Ovary (tissue), 9 donors: ENCODE data around the gene MAST2. TPM values are rescaled to one million over a fixed set of nuclear protein-coding genes. Genes with fewer than 3 reads are reported as not detected.
"Not testable (repeated sequence)": the region's sequence is repeated elsewhere in the genome, so short reads cannot be mapped to it uniquely, and the experiment has no call there.

Experiments used
- DNase-seq, 5 donors: peaks; one replicate each; pipeline ENCODE4 v3.0.0-alpha.2; 2019 to 2020
- H3K27ac ChIP-seq, 2 donors: fragments of 200-600 bp; one replicate each; pipeline versions ENCODE4 v1.5.1 to v1.8.0; 2019 to 2022
- H3K27me3 ChIP-seq: fragments of 200-600 bp; one replicate; pipeline ENCODE4 v1.8.0; 2022
- H3K36me3 ChIP-seq: fragments of 200-600 bp; sonication (generic); one replicate; pipeline ENCODE4 v1.5.1; 2019
- H3K4me1 ChIP-seq: one replicate; pipeline ENCODE4 v1.8.1; 2013; ENCODE audit warnings: mild to moderate bottlenecking, moderate library complexity; ENCODE audit not compliant: insufficient read depth
- H3K4me3 ChIP-seq: fragments of 200-600 bp; sonication (generic); one replicate; pipeline ENCODE4 v1.5.1; 2017
- H3K9me3 ChIP-seq, 2 donors: fragments of 200-600 bp in 1 of 2; sonication (generic) in 1 of 2; one replicate each; pipeline versions ENCODE4 v1.5.1 to v1.8.1; 2013 to 2019; ENCODE audit warnings: mild to moderate bottlenecking in 1 of 2, moderate library complexity in 1 of 2
- EP300 ChIP-seq: sonication (generic); formaldehyde crosslinking; IDR thresholded peaks from one replicate; pipeline ENCODE4 v1.6.1; 2017; ENCODE audit warnings: antibody characterized with exemption
- POLR2A ChIP-seq: fragments of 450-650 bp; IDR thresholded peaks from one replicate; pipeline ENCODE4 v1.6.1; 2017; ENCODE audit warnings: antibody characterized with exemption, mild to moderate bottlenecking, moderate library complexity
- WGBS, 3 donors: extraction: QIAGEN DNeasy Blood & Tissue Kit in 1 of 3; methylation state at CpG; one replicate each; pipeline versions ENCODE4 v1.1.5 to v1.1.7; 2013 to 2017; 5-methylcytosine and 5-hydroxymethylcytosine counted together
- intact Hi-C, 4 donors: fragments of 100-400 bp; cut with DNase I; formaldehyde crosslinking; loops; one replicate each; pipeline versions ENCODE4 v1.11.0 to v1.15.1; 2022 to 2023
- polyA plus RNA-seq, 2 donors: library from polyadenylated mRNA; stranded (reverse); fragments of 200-250 nt in 1 of 2; fragments of 350-450 nt in 1 of 2; fragmentation: Illumina TruSeq in 1 of 2; extraction: RNeasy Lipid Tissue Mini Kit (QIAGEN cat#74804) in 1 of 2; gene quantifications; one replicate each; pipeline ENCODE4 v1.2.3, GENCODE V29; 2013 to 2014
- total RNA-seq, 7 donors: library from RNA; depleted of rRNA in 2 of 7; stranded (reverse); fragments of >200 nt in 2 of 7; fragmentation: NEBNext Ultra II Directional in 3 of 7; extraction: Animal tissue kit (Norgen Biotek cat#: 25700) in 3 of 7; gene quantifications; one replicate each; pipeline versions ENCODE4 v1.1.0 to v1.2.4, GENCODE V29; 2016 to 2023
- TF ChIP-seq, protein P1 (sequence below), 3 donors: fragments of 450-650 bp in 2 of 3; fragments of 200-600 bp in 1 of 3; IDR thresholded peaks; one replicate each; pipeline versions ENCODE4 v1.5.1 to v1.8.0; 2016 to 2022; ENCODE audit warnings: antibody characterized with exemption in 3 of 3, mild to moderate bottlenecking in 1 of 3
- donor health status: DM: no; HTN: no; CAD: no; lungs with moderate emphysema.
- donor health status: DM: no; HTN: no; CAD: no.
- donor health status: Bipolar disorder and iron deficiency.
- donor health status: DM: yes; HTN: yes; CAD: no.
- donor health status: DM: no; HTN: no; CAD: no.
- donor health status: DM: yes; HTN: yes; CAD: no.

MAST2 gene
- total and polyA plus RNA-seq, 9 donors: 22.6 to 50.4 (median 31.7) TPM

GRCh38 chr1:45925728-45926287 lies 122.4 kb downstream of the MAST2 start:
- Histone ChIP-seq H3K27me3 (no peaks in the 10 kb centered on the region), H3K27ac (no peak overlapping the region), H3K4me3 (no peak overlapping the region), H3K36me3 (no peaks in the 10 kb centered on the region), H3K9me3 (no peaks in the 10 kb centered on the region), H3K4me1 (peaks cover 9% of the 10 kb centered on the region)
- intact Hi-C loops: no loop called here
- 57 to 65% (median 62%) methylated on average over 2 of the region's 2 CpGs for WGBS, 3 donors
- TF ChIP-seq EP300 (no peak), POLR2A (no peak)
- TF ChIP-seq, protein P1, sequence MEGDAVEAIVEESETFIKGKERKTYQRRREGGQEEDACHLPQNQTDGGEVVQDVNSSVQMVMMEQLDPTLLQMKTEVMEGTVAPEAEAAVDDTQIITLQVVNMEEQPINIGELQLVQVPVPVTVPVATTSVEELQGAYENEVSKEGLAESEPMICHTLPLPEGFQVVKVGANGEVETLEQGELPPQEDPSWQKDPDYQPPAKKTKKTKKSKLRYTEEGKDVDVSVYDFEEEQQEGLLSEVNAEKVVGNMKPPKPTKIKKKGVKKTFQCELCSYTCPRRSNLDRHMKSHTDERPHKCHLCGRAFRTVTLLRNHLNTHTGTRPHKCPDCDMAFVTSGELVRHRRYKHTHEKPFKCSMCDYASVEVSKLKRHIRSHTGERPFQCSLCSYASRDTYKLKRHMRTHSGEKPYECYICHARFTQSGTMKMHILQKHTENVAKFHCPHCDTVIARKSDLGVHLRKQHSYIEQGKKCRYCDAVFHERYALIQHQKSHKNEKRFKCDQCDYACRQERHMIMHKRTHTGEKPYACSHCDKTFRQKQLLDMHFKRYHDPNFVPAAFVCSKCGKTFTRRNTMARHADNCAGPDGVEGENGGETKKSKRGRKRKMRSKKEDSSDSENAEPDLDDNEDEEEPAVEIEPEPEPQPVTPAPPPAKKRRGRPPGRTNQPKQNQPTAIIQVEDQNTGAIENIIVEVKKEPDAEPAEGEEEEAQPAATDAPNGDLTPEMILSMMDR (IDR thresholded peaks at IDR 0.05): no peak
- no peak for DNase-seq

- DNase-seq: no peak
- H3K36me3 ChIP-seq: no peaks in the 10 kb centered on the region
- H3K27ac ChIP-seq: no peak overlapping the region
- H3K4me1 ChIP-seq: peaks cover 9% of the 10 kb centered on the region
- intact Hi-C loops: no loop called here
- 64 to 70% (median 69%) methylated on average over 2 of the region's 2 CpGs for WGBS, 3 donors
- TF ChIP-seq EP300: no peak
- TF ChIP-seq, protein P1 (IDR thresholded peaks at IDR 0.05): no peak
- TF ChIP-seq POLR2A: no peak
- H3K9me3 ChIP-seq: no peaks in the 10 kb centered on the region
- no peaks in the 10 kb centered on the region for H3K27me3 ChIP-seq
- no peak overlapping the region for H3K4me3 ChIP-seq
Measured at GRCh38 chr1:45926330-45926729, 122.9 kb downstream of the MAST2 start.

DNA sequence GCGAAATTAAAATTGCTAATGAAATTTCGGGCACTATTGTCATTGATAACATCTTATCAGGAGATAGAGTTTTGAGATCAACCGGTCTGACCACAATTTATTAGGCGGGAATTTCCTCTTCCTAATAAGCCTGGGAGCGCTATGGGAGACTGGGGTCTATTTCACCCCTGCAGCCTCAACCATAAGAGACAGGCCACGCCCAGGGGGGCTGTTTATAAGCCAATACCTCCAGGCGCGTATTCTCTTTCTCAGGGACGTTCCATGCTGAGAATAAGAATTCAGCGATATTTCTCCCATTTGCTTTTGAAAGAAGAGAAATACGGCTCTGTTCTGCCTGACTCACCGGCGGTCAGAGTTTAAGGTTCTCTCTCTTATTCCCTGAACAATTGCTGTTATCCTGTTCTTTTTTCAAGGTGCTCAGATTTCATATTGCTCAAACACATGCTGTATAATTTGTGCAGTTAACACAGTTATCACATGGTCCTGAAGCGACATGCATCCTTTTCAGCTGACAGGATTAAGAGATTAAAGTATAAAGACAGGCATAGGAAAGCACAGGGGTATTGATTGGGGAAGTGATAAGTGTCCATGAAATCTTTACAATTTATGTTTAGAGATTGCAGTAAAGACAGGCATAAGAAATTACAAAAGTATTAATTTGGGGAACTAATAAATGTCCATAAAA lies 124.0 kb downstream of the MAST2 start:
- H3K36me3 ChIP-seq, H3K9me3 ChIP-seq, intact Hi-C loops, H3K4me3 ChIP-seq, H3K4me1 ChIP-seq, H3K27me3 ChIP-seq, DNase-seq, H3K27ac ChIP-seq: not testable (repeated sequence)
- 95 to 97% (median 96%) methylated on average over 14 of the region's 14 CpGs for WGBS, 3 donors

DNA sequence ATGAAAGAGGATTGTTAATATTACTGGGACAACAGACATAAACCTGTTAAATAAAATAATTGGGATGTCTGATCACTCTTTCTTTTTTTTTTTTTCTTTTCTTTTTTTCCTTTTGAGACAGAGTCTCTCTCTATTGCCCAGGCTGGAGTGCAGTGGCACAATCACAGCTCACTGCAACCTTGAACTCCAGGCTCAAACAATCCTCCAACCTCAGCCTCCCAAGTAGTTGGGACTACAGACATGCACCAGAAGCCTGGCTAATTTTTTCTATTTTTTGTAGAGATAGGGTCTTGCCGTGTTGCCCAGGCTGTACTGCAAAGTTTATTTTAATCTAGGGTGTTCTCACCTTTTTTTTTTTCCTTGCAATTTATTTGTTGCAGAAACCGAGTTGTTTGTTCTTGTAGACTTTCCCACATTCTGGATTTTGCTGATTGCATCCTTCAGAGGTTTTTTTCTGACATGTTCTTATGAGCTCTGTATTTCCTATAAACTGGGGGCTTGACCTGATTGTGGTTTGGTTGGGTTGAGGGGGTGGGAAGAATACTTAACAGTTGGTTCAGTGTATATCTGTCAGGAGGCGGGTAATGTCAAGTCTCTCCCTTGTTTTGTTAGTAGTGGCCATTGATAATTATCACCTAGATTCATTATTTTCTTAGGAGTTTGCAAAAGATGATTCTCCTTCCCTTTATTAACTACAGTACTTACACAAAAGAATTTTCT lies 125.2 kb downstream of the MAST2 start:
- no peak overlapping the region for H3K27ac ChIP-seq
- H3K27me3 ChIP-seq: no peaks in the 10 kb centered on the region
- WGBS, 3 donors: 58 to 79% (median 74%) methylated on average over 3 of the region's 3 CpGs
- no peaks in the 10 kb centered on the region for H3K9me3 ChIP-seq
- no peak for DNase-seq
- TF ChIP-seq, protein P1 (IDR thresholded peaks at IDR 0.05): no peak
- TF ChIP-seq POLR2A (no peak), EP300 (no peak)
- H3K4me1 ChIP-seq: peaks cover 9% of the 10 kb centered on the region
- intact Hi-C loops: no loop called here
- no peak overlapping the region for H3K4me3 ChIP-seq
- no peaks in the 10 kb centered on the region for H3K36me3 ChIP-seq

- DNase-seq: no peak
- H3K27ac ChIP-seq: no peak overlapping the region
- 5 to 12% (median 9%) methylated on average over 2 of the region's 2 CpGs for WGBS, 3 donors
Measured at GRCh38 chr1:45929257-45929687, 125.9 kb downstream of the MAST2 start.

More at GRCh38 chr1:45929257-45929687, 125.9 kb downstream of the MAST2 start:
- intact Hi-C loops: no loop called here
- no peaks in the 10 kb centered on the region for H3K27me3 ChIP-seq
- H3K4me3 ChIP-seq: no peak overlapping the region
- peaks cover 9% of the 10 kb centered on the region for H3K4me1 ChIP-seq
- TF ChIP-seq EP300 (no peak), POLR2A (no peak)
- TF ChIP-seq, protein P1 (IDR thresholded peaks at IDR 0.05): no peak
- no peaks in the 10 kb centered on the region for H3K9me3 ChIP-seq
- H3K36me3 ChIP-seq: no peaks in the 10 kb centered on the region
